Germinal center (tissue), 1 donor: ENCODE data around the gene SERAC1.
A peak's percentile ranks its signal among the peaks of the same experiment; 100 is the strongest.
"Not testable (repeated sequence)": the region's sequence is repeated elsewhere in the genome, so short reads cannot be mapped to it uniquely, and the experiment has no call there.

ENCODE experiments used
- DNase-seq: peaks from one replicate; pipeline ENCODE4 v3.0.0; 2012; ENCODE audit warnings: mixed read lengths, low spot score

The SERAC1 gene

DNA sequence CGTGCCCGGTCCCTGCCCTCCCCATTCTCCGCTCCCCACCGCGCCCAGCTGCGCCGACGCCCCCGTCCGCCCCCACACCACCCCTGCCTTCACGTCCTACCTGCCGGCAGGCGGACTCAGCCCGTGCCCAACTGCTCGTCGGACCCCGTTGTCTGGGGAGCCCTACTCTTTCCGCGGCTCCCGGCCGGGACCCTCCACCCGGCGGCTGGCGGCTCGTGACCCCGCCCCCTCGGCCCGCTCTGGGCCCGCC, at the start of gene SERAC1:
Gene SERAC1, minus strand, starts transcription at position 223 of the 250 bp plus-strand sequence. CDS start 9,899 bp downstream, outside the sequence.
- DNase-seq = no peak

DNA sequence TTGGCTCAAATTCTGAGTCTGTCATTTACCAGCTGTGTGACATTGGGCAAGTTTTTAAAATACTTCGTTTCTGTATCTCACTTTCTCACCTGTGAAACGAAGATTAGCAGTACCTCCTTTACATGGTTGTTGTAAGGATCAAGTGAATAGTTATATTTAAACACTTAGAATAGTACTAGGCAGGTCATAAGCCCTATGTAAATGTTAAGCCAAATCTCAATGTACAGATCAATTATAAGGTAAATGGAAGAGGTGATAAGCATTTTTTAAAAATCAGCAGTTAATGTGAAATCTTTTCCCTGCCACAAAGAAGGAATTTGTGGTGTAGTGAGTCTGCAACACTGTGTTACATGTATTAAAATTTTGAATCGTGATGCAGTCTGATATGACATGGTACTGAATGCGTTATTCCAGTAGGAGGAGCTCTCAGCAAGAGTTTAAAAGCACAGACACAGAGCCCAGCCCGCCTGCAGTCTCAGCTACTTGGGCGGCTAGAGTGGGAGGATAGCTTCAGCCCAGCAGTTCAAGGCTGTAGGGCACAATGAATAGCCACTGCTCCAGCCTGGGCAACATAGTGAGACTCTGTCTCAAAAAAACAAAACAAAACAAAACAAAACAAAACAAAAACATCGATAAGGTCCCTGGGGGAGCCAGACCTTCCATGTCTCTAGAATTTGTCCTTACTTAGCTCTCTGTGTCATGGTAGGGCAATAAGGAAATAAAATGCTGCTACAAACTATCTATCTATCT, 46.0 kb upstream of the SERAC1 start:
- DNase-seq = peak; percentile 58

DNA sequence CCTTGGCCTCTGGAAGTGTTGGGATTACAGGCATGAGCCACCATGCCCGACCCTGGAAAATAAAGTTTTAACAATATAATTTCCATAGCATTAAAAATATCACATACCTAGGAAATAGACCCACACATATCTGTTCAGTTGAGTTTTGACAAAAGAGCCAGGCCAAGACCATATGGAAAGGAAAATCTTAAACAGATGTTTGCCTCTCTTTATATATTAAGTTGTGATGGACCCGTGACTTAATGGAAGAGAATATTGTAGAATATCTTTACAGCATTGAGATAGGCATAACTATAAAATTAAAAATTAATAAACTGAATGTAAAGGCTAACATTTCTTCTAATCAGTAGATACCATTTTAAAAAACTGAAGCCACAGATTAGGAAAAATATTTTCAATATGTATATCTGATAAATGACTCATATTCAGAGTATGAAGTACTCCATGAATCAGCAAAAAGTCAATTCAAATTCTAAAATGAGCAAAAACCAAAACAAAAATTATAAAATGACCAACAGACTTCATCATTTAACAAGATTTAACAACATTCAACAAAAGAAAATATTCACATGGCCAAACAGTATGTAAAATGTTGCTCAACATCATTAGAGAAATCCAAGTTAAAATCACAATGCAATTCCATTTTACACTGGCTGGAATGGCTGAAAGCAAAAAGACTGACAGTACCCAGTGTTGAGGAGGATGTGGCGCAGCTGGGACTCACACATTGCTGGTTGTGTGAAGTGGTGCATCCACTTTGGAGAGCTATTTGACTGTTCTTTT, 43.4 kb upstream of the SERAC1 start:
- DNase-seq = no peak

DNA sequence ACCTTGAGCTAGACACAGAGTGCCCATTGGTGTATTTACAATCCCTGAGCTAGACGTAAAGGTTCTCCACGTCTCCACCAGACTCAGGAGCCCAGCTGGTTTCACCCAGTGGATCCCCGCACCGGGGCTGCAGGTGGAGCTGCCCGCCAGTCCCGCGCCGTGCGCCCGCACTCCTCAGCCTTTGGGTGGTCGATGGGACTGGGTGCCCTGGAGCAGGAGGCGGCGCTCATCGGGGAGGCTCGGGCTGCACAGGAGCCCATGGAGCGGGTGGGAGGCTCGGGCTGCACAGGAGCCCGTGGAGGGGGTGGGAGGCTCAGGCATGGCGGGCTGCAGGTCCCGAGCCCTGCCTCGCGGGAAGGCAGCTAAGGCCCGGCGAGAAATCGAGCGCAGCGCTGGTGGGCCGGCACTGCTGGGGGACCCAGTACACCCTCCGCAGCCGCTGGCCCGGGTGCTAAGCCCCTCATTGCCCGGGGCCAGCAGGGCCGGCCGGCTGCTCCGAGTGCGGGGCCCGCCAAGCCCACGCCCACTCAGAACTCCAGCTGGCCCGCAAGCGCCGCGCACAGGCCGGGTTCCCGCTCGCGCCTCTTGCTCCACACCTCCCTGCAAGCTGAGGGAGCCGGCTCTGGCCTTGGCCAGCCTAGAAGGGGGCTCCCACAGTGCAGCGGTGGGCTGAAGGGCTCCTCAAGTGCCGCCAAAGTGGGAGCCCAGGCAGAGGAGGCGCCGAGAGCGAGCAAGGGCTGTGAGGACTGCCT, 41.7 kb upstream of the SERAC1 start:
- not testable (repeated sequence) for DNase-seq

DNA sequence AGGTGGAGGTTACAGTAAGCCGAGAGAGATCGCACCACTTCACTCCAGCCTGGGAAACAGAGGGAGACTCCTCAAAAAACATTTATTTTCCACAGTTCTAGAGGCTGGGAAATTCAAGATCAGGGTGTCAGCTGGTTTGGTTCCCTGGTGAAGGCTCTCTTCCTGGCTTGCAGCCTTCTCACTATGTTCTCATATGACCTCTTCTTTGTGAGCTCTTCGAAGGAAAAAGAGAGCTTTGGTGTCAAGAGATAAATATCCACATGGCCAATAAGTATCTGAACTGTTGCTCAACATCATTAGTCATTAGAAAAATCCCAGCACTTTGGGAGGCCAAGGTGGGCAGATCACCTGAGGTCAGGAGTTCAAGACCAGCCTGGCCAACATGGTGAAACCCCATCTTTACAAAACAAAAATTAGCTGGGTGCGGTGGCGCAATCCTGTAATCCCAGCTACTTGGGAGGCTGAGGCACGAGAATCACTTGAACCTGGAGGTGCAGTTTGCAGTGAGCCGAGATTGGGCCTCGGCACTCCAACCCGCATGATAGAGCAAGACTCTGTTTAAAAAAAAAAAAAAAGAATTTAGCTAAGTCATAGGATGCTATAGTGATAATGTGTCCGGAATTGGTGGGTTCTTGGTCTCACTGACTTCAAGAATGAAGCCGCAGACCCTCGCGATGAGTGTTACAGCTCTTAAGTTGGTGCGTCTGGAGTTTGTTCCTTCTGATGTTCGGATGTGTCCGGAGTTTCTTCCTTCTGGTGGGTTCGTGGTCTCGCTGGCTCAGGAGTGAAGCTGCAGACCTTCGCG, 40.4 kb upstream of the SERAC1 start:
- not testable (repeated sequence) for DNase-seq

DNA sequence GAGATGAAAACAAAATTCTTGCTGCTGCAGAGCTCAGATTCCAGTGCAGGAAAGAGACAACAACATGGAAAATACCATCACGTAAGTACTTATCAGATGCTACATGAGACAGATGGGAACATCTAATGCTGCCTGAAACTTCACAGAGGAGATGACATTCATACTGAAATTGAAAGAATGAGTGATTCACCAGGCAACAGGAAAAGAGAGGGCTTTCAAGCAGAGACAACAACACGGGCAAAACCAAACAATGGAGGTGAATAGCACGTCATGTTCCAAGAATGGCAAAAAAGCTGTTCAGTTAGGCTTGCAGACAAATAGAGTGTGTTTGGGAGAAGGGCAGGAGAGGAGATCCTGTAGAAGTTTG, 39.3 kb upstream of the SERAC1 start:
- no peak for DNase-seq

DNA sequence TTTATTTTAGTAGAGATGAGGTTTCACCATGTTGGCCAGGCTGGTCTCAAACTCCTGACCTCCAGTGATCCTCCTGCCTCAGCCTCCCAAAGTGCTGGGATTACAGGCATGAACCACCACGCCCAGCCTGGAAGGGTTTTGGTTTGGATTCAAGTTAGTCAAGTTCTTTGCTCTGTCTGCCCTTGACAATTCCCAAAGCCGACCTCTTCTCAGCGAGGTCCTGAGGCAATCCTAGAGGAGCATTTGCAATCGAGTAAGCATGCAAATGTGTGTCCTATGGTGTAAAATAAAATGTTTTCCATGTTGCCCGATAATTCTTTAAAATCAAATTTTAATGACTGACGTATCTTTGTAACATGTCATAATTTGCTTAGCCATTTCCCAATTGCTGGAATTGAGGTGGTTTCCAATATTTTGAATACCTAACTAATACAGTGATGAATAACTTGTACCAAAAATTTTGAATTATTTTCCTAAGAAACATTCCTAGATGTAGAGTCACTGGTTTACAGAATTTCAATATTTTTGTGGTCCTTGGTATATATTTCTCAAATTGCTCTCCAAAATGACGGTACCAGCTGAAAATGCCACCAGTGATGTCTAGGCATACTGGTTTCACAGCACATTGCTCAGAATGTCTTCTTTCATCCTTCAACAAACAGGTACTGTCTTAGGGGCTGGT, 38.8 kb upstream of the SERAC1 start:
- no peak for DNase-seq

DNA sequence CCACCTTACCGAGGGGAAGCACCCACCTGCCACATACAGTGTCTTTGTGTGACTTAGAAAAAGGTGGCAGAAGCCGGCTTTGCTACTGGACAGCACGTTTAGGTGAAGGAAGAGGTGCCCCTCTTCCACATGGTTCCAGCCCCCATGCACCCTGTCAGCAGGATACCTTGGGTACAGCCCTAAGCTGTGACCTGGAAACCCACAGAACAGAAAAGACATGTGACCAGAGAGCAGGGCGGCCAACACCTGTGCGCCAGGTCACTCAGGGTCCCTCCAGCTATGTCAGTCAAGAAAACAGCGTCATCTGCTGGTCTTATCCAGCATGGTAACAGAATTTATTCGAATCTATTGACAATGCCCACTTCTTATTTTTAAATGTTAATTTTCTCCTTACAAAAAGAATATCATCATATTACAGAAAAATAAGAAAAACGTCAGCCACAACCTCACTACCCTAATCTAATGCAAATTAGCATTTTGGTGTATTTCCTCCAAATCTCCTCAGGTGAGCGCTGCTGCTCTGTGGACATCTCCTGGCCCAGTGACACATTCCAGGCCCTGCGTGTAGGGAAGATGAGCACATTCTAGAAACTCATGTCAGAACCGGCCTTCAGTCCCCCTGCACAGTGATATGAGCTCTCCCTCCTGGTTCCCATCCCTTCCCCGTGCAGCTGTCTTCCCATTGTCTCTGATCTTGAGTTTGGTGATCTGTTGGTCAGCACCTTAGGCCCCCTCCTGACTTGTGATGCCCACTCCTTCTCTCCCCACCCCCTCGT, 37.3 kb upstream of the SERAC1 start:
- no peak for DNase-seq

DNA sequence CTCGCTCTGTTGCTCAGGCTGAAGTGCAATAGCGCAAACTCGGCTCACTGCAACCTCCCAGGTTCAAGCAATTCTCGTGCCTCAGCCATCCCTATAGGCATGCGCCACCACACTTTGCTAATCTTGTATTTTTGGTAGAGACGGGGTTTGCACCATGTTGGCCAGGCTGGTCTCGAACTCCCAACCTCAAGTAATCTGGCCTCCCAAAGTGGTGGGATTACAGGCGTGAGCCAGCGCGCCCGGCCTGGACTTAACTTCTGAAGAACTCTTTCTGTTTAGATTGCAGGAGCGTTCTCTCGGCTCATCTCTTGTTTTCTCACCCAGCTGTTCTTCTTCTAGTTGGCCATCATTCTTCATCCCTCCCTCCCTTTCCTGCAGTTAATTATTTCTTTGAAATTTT, 30.4 kb upstream of the SERAC1 start:
- DNase-seq = no peak

DNA sequence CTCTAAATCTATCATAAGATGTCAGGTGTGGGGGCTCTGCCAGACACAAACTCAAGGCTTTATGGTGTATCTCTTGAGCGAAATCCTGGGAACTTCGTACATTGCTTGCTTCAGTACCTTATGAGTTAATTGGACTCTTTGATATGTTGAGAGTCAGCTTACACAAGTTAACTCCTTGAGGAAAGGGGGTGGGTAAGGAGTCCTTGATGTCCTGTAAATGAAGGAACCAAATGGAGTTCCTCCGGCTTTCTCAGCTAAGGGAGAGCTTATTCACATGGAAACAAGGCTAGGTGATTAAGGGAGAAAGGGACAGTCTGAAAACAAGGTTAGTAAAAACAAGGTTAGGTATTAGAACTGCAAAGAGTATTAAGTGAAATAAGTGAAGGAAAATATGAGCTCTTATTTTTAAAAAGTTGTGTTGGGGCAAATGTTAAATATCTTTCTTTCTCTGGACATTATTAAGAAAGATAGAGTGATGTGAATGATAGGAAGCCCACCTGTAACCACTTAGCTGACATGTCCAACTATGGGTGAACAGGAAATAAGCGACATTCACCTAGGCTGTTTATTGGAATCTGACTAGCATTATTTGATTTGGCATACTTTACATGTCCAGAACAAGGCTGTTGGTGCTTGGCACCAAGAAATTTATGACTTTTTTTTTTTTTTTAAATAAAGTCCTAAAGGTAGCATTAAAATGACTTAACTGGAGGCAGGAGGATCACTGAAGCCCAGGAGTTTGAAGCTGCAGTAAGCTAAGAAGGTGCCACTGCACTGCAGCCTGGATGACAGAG, 26.6 kb upstream of the SERAC1 start:
- DNase-seq = no peak

DNA sequence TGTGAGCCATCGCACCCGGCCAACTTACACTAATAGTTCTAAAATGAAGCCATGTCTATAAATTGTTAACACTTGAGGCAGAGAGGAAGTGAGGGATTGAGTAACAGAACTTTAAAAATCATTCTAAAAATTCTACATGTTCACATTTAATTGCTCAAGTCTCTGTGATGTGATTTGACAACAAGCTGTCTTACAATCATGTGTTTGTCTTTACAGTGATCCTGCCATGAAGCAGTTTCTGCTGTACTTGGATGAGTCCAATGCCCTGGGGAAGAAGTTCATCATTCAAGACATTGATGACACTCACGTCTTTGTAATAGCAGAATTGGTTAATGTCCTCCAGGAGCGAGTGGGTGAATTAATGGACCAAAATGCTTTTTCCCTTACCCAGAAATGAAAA, 23.7 kb upstream of the SERAC1 start:
- DNase-seq = no peak

DNA sequence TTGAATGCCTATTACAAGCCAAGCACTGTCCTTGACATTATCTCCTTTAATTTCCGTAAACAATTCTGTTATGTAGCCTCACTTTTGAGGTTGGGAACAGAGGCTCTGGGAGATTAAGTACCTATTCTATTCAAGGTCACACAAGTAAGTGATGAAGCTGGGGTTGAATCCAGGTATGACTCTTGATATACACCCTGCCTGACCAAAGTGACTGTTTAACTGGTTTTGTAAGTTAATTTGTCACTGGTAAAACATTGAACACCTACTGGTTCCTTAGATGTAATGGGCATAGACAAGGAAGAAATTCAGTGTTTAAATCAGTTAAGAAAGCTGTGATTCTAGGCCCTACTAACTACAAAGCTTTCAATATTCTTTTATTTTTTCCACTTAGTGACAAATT, 23.0 kb upstream of the SERAC1 start:
- no peak for DNase-seq

DNA sequence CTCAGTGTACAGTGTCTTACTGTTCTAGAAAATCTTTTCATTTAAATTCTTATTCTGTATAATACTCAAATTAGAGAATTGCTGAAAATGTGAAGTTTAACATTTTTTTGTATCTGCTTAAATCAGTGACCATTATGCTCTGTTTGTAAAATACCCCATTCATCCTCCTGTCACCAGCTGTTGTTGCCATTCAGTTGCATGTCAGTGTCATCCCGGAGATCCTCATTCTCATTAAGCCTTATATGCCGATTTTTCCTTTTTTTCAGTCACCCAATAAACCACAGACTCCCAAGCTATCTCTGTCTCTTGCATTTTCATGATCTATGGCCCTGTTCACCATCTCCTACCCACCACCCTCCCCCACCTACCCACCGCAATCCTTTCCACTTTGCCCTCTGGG, 20.5 kb upstream of the SERAC1 start:
- no peak for DNase-seq

DNA sequence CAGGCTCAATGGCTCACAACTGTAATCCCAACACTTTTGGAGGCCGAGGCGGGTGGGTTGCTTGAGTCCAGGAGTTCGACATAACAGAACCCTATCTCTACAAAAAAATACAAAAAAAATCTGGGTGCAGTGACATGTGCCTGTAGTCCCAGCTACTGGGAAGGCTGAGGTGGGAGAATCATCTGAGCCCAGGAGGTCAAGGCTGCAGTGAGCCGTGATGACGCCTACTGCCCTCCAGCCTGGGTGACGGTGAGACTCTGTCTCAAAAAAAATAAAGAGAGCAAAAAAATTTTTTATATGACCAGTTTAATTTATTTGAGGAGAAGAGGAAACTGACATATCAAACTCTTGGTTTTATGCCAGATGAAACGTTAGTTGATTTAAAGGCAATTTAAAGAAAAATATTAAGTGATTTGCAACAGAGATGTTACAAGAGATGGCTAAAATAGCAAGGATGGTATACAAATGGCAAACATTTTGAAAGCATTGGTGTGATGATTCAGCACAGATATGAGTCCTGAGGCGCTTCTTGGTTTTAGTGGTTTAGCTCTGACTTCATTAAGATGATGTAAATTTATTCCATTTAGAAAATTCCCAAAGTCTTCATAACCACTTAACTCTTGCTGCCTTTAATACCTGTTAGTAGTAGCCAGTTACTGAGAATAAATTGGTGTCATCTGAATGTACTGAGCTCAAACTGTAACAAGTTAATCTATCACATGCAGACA, 17.8 kb upstream of the SERAC1 start:
- DNase-seq = no peak

DNA sequence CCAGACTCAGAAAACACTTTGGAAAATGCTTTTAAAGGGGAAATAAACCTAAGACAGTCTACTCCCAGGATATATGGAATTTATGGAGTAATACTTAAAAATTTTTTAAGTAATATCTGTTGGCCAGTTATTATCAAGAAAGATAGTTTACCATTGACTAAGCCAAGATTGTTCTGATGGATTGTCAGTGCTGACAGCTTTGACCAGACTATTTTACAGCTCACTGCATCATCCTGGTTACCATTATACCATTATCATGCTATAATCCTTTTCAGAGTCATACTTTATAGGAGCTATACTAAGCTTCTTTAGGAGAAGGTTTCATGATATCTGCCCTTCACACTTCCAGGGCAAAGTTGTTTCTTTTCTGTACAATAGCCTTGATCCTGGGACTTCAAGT, 16.5 kb upstream of the SERAC1 start:
- DNase-seq = no peak

DNA sequence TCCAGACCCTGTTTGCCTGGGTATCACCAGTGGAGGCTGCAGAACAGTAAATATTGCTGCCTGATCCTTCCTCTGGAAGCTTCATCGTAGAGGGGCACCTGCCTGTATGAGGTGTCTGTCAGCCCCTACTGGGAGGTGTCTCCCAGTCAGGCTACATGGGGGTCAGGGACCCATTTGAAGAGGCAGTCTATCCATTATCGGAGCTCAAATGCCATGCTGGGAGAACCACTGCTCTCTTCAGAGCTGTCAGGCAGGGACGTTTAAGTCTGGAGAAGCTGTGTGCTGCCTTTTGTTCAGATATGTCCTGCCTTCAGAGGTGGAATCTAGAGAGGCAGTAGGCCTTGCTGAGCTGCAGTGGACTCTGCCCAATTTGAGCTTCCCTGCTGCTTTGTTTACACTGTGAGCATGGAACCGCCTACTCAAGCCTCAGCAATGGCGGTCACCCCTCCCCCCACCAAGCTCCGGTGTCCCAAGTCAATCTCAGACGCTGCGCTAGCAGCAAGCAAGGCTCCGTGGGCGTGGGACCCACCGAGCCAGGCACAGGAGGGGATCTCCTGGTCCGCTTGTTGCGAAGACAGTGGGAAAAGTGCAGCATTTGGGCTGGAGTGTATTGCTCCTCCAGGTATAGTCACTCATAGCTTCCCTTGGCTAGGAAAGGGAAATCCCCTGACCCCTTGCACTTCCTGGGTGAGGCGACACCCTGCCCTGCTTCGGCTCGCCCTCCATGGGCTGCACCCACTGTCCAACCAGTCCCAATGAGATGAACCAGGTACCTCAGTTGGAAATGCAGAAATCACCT, 15.3 kb upstream of the SERAC1 start:
- not testable (repeated sequence) for DNase-seq

DNA sequence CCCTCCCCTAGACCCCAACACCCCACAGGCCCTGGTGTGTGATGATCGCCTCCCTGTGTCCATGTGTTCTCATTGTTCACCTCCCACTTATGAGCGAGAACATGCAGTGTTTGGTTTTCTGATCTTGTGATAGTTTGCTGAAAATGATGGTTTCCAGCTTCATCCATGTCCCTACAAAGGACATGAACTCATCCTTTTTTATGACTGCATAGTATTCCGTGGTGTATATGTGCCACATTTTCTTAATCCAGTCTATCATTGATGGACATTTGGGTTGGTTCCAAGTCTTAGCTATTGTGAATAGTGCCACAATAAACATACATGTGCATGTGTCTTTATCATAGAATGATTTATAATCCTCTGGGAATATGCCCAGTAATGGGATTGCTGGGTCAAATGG, 9.7 kb upstream of the SERAC1 start:
- DNase-seq = not testable (repeated sequence)

DNA sequence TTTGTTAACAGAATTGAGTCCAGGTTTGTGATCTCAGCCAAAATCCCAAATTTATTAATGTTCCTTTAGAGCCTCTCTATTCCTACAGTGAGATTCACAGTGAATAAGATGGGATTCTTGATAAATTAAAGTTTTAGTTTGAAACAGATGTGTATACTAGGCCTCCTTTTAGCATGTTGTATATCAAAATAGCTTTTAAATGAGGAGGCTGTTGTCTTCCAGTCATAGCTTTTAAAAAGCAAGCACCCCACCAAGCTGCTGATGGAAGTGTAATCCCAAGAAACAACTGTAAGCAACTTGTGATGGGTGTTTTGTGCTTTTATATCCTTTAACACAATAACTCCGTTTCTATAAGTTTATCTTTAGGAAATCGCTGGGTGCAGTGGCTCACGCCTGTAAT, 7.0 kb upstream of the SERAC1 start:
- no peak for DNase-seq

DNA sequence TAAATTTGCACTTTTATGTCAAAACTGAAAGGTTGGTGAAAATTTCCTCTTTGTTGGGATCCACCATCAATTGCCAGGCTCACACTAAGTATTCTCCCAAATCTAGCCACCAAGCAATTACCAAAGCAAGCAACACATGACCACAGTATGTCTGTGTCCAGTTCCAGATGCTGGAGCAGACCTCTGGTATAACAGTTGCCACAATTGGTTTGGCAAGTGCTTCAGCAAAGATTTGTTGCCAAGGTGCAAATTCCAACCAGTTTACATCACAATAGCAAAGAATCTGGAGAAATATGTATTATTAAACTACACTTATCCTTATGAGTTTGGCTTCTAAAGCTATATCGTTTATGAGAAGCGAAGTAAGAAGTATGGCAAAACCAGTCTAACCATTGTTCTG, 6.5 kb upstream of the SERAC1 start:
- DNase-seq = no peak
